ENCODE measurements around the gene MTG2. TPM values are rescaled to one million over a fixed set of nuclear protein-coding genes. Genes with fewer than 3 reads are reported as not detected.

Gene MTG2, protein sequence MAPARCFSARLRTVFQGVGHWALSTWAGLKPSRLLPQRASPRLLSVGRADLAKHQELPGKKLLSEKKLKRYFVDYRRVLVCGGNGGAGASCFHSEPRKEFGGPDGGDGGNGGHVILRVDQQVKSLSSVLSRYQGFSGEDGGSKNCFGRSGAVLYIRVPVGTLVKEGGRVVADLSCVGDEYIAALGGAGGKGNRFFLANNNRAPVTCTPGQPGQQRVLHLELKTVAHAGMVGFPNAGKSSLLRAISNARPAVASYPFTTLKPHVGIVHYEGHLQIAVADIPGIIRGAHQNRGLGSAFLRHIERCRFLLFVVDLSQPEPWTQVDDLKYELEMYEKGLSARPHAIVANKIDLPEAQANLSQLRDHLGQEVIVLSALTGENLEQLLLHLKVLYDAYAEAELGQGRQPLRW
- 10 to 100 TPM; 12.6 to 28.5 TPM for total RNA-seq
- 10 to 100 TPM; 39.2 to 43.9 TPM for polyA plus RNA-seq (ENCODE audit: insufficient read length in 2 of 2)
- long read RNA-seq, donor 1, partial matches to known transcripts = 0 of 4 reads
- long read RNA-seq, donor 1, other reads (novel, unspliced or antisense) = 0 of 4 reads
- long read RNA-seq, donor 2, partial matches to known transcripts = 0 of 1 reads
- long read RNA-seq, donor 2, other reads (novel, unspliced or antisense) = 0 of 1 reads
- long read RNA-seq, donor 3, partial matches to known transcripts = 0 of 3 reads
- long read RNA-seq, donor 3, other reads (novel, unspliced or antisense) = 0 of 3 reads
- long read RNA-seq, donor 4, partial matches to known transcripts = 5 of 8 reads
- long read RNA-seq, donor 4, other reads (novel, unspliced or antisense) = 0 of 8 reads

DNA sequence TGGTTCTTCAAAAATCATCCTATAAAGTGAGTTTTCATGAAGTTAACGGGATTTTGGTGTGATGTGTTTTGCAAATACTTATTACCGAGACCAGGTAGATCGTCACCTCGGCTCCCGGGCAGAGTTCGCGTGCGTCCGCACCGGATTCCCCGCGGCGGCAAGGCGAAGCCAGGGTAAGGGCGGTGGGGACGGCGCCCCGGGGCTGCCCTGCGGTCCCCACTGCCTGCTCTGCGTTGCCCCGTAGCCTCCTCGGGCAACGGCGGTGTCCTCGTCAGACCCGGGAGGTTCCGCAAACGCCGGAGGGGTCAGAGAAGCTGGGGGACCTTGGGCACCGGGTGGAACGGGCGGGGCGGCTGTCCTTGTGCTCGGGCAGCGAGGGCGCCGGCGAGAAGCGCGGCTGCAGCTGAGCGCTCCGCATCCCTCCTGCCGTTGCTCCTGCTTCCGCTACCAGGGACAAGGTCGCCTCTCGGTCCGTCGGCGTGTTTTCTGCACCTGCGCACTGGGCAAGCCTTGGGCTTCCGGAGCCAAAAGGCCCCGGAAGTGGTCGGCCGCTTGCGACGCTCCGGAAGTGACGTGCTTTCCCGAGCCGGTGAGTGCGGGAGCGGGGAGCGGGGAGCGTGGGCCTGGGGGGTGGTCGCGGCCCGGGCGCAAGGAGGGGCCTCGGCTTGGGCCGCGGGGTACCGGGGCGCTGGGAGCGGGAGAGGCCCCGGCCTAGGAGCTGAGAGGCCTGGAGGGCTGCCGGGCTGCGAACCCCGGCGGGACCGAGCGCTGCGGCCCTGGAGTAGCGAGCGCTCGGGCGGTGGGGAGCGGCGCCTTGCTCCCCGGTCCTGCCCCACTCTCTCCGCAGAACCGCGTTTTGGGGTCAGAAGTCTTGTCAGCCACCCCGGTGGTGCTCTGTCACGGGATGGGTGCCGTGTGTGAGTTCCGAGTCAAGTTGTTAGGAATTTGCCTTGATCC, at the start of gene MTG2:
TSS of gene MTG2 (plus strand) at position 560 of the 957 bp plus-strand sequence. CDS start 10,393 bp downstream, outside the sequence.
- H3K36me3 ChIP-seq (ENCODE audit: control insufficient read depth, insufficient read depth, low read length) = peaks cover 20% of the 10 kb centered on the region
- WGBS (ENCODE audit: insufficient coverage) = under 1% methylated on average over 92 of the region's 96 CpGs
- peak within 1 kb of the TSS; percentile 84 for H3K27ac ChIP-seq (ENCODE audit: low read depth, low read length)
- no peaks in the 10 kb centered on the region for H3K9me3 ChIP-seq (ENCODE audit: control insufficient read depth, insufficient read depth, low read length)
- peak; percentile 86 to 99 (median 95) for DNase-seq (ENCODE audit: low read depth in 4 of 6, low spot score in 6 of 6)
- H3K4me1 ChIP-seq (ENCODE audit: control insufficient read depth, insufficient read depth, low read length) = peaks cover 12% of the 10 kb centered on the region
- H3K4me3 ChIP-seq (ENCODE audit: low read depth, low read length) = peak within 1 kb of the TSS; percentile 83
- no peaks in the 10 kb centered on the region for H3K27me3 ChIP-seq (ENCODE audit: control insufficient read depth, insufficient read depth, low read length)

DNA sequence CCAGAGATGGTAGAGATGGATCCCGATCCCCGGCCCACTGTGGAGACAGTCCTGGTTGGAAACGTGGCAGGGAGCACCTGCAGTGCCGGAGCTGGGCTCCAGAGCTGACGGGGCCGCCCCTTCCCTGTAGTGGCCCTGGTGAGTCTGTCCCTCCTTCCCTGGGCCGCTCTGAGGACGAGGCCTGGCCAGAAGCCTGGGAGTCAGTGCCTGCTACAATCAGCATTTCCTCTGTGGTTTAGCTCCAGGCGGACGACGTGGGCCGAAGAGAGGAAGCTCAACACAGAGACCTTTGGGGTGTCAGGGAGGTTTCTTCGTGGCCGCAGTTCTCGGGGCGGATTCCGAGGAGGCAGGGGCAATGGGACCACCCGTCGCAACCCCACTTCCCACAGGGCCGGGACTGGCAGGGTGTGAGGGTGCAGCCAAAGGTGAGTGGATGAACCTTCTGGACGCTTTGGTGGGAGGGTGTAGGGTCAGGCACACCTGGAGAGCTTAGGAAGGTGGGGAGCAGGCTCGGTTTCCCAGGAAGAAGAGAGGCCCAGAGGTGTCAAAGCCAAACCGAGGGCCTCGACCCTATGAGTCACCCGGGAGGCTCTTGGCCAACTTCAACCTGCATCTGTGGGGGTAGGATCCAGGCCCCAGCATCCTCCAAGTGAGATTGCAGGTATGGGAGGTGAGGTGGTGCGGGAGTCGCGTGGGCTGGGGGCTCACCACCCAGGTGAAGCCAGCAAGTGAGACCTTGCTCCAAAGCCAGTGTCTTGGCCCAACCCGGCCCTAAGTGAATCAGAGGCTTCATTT, 49.6 kb upstream of the MTG2 start:
- no peak for DNase-seq (ENCODE audit: low read depth in 4 of 6, low spot score in 6 of 6)
- Histone ChIP-seq H3K4me3 (ENCODE audit: low read depth, low read length) (no peak overlapping the region), H3K27ac (ENCODE audit: low read depth, low read length) (no peak overlapping the region), H3K9me3 (ENCODE audit: control insufficient read depth, insufficient read depth, low read length) (no peaks in the 10 kb centered on the region), H3K36me3 (ENCODE audit: control insufficient read depth, insufficient read depth, low read length) (peaks cover 95% of the 10 kb centered on the region), H3K27me3 (ENCODE audit: control insufficient read depth, insufficient read depth, low read length) (no peaks in the 10 kb centered on the region), H3K4me1 (ENCODE audit: control insufficient read depth, insufficient read depth, low read length) (no peaks in the 10 kb centered on the region)
- WGBS (ENCODE audit: insufficient coverage) = 86% methylated on average over 27 of the region's 29 CpGs

DNA sequence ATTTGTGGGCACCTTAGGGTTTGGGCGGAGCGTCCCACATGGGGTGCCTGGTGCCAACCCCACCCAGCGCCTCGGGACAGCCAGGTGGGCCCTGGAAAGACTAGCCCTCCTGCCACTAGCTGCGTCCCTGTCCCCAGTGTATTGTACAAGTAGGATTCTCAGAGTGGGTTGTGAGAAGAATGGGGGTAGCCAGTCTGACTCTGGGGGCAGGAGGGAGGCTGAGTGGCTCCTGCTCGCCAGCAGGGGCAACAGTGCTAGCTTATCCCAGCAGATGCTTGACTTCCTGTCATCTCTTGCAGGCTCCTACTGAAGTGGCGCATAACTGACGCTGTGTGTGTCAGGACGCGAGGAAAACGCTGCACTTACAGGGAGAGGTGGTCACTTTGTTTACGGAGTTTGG, 49.0 kb upstream of the MTG2 start:
- DNase-seq (ENCODE audit: low read depth in 4 of 6, low spot score in 6 of 6) = no peak
- Histone ChIP-seq H3K4me3 (ENCODE audit: low read depth, low read length) (no peak overlapping the region), H3K27ac (ENCODE audit: low read depth, low read length) (no peak overlapping the region), H3K4me1 (ENCODE audit: control insufficient read depth, insufficient read depth, low read length) (no peaks in the 10 kb centered on the region), H3K36me3 (ENCODE audit: control insufficient read depth, insufficient read depth, low read length) (peaks cover 95% of the 10 kb centered on the region), H3K27me3 (ENCODE audit: control insufficient read depth, insufficient read depth, low read length) (no peaks in the 10 kb centered on the region), H3K9me3 (ENCODE audit: control insufficient read depth, insufficient read depth, low read length) (no peaks in the 10 kb centered on the region)
- WGBS (ENCODE audit: insufficient coverage) = 83% methylated on average over 12 of the region's 12 CpGs

DNA sequence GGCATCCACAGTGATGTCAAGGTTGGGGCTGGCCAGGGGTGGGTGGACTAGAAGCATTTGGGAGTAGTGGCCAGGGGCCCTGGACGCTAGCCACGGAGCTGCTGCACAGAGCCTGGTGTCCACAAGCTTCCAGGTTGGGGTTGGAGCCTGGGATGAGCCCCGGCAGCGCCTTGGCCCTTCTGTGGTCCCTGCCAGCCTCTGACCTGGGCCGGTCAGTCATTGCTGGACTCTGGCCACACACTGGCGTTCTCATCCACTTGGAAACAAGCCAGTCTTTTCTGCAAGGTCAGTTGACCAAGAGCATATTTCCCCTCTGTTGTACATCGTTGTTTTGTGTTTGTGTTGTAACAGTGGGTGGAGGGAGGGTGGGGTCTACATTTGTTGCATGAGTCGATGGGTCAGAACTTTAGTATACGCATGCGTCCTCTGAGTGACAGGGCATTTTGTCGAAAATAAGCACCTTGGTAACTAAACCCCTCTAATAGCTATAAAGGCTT, 48.0 kb upstream of the MTG2 start:
- H3K9me3 ChIP-seq (ENCODE audit: control insufficient read depth, insufficient read depth, low read length) = no peaks in the 10 kb centered on the region
- WGBS (ENCODE audit: insufficient coverage) = 81% methylated on average over 5 of the region's 11 CpGs
- H3K27me3 ChIP-seq (ENCODE audit: control insufficient read depth, insufficient read depth, low read length) = no peaks in the 10 kb centered on the region
- DNase-seq (ENCODE audit: low read depth in 4 of 6, low spot score in 6 of 6) = no peak
- no peaks in the 10 kb centered on the region for H3K4me1 ChIP-seq (ENCODE audit: control insufficient read depth, insufficient read depth, low read length)
- peaks cover 95% of the 10 kb centered on the region for H3K36me3 ChIP-seq (ENCODE audit: control insufficient read depth, insufficient read depth, low read length)
- H3K27ac ChIP-seq (ENCODE audit: low read depth, low read length) = no peak overlapping the region
- H3K4me3 ChIP-seq (ENCODE audit: low read depth, low read length) = no peak overlapping the region

DNA sequence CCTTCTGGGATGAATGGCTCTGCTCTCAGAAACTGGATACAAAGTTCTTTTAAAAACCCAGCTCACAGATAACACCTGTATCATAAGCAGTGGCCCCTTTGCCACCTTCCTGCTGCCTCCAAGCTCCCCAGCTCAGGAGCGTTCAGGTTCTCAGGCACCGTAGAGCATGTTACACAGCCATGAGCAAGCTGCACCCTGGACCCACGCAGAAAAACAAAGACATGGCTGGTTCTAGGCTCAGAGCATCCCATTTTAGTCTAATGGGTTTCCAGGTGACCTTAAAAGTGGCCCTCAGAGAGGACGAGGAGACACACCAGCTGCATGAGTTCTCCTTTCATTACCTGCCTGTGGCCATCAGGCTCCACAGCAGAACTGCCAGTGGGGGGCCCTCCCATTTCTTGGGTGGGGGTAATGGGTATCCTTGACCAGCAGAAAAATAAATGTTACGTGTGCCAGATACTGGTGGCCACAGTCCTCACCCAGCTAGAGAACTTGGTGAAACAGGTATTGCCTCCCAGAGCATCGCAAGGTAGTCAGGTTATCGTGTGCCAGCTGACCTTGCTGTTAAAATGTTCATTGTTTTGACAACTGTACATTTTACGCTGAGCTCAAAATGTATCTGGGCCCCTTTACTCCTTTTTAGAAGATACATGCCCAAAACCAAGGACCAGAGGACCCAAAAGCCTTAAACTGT, 47.1 kb upstream of the MTG2 start:
- WGBS (ENCODE audit: insufficient coverage) = 95% methylated on average over 6 of the region's 8 CpGs
- Histone ChIP-seq H3K4me1 (ENCODE audit: control insufficient read depth, insufficient read depth, low read length) (peaks cover under 1% of the 10 kb centered on the region), H3K9me3 (ENCODE audit: control insufficient read depth, insufficient read depth, low read length) (no peaks in the 10 kb centered on the region), H3K4me3 (ENCODE audit: low read depth, low read length) (no peak overlapping the region), H3K27me3 (ENCODE audit: control insufficient read depth, insufficient read depth, low read length) (no peaks in the 10 kb centered on the region), H3K27ac (ENCODE audit: low read depth, low read length) (no peak overlapping the region), H3K36me3 (ENCODE audit: control insufficient read depth, insufficient read depth, low read length) (peaks cover 92% of the 10 kb centered on the region)
- no peak for DNase-seq (ENCODE audit: low read depth in 4 of 6, low spot score in 6 of 6)

DNA sequence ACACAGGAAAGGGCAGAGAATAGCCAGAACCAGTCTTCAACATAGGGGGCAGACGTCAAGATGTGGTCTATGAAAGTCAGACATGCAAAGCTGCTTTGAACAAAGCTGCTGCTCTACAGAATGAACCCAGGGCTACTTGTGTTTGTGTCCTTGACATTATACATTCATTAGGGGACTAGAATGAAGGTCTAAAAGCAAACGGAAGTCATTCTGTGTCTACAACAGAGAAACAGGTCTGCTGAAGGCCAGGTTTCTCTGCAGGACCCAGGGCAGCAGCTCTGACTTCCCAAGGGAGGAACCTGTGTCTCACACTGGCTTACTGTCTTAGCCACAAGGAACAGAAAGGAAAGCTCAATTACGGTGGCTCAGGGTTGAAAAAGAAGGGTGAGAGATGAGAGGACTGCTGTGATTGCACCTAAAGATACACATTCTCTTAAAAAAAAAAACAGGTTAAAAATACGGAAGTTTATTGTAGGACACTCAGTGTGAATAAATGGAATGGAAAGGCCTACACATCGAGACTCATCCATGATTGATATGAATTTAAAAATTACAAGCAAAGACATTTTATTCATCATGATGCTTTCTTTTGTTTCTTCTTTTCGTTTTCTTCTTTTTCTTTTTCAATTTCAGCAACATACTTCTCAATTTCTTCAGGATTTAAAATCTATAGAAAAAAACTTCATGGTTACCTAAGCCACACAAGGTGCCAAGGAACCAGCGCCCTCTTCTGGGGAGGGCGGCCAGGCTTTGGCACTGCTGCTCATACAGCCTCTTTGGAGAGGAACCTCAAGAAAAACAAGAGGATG, 46.3 kb upstream of the MTG2 start:
- WGBS (ENCODE audit: insufficient coverage) = 43% methylated on average over 5 of the region's 8 CpGs
- peaks cover 8% of the 10 kb centered on the region for H3K4me1 ChIP-seq (ENCODE audit: control insufficient read depth, insufficient read depth, low read length)
- no peak overlapping the region for H3K27ac ChIP-seq (ENCODE audit: low read depth, low read length)

DNA sequence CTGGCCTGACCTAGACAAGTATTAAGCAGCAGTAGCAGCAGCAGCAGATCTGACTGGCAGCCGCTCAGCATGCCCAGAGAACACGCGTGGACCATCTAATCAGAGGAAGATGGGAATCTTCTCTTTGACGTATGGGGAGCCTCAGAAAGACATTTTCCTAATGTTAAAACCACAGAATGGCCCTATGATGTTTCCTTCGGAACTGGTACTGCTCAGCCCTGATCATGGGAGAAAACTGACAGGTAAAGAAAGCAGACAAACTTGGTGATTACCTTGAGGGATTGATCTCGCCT, 45.8 kb upstream of the MTG2 start:
- DNase-seq (ENCODE audit: low read depth in 4 of 6, low spot score in 6 of 6) = no peak
- WGBS (ENCODE audit: insufficient coverage) = 83% methylated on average over 4 of the region's 6 CpGs
- no peaks in the 10 kb centered on the region for H3K27me3 ChIP-seq (ENCODE audit: control insufficient read depth, insufficient read depth, low read length)
- H3K36me3 ChIP-seq (ENCODE audit: control insufficient read depth, insufficient read depth, low read length) = peaks cover 88% of the 10 kb centered on the region
- peaks cover 13% of the 10 kb centered on the region for H3K4me1 ChIP-seq (ENCODE audit: control insufficient read depth, insufficient read depth, low read length)
- no peak overlapping the region for H3K4me3 ChIP-seq (ENCODE audit: low read depth, low read length)
- no peaks in the 10 kb centered on the region for H3K9me3 ChIP-seq (ENCODE audit: control insufficient read depth, insufficient read depth, low read length)
- H3K27ac ChIP-seq (ENCODE audit: low read depth, low read length) = no peak overlapping the region

More for the DNA sequence above, 46.3 kb upstream of the MTG2 start:
- DNase-seq (ENCODE audit: low read depth in 4 of 6, low spot score in 6 of 6) = peak in 2 of 6 donors; percentile 79 to 80
- Histone ChIP-seq H3K36me3 (ENCODE audit: control insufficient read depth, insufficient read depth, low read length) (peaks cover 91% of the 10 kb centered on the region), H3K9me3 (ENCODE audit: control insufficient read depth, insufficient read depth, low read length) (no peaks in the 10 kb centered on the region), H3K27me3 (ENCODE audit: control insufficient read depth, insufficient read depth, low read length) (no peaks in the 10 kb centered on the region), H3K4me3 (ENCODE audit: low read depth, low read length) (no peak overlapping the region)

All from spinal cord (tissue), 10 donors.